COR-L47 (cell line): ENCODE data around the gene MGA.
A peak's percentile ranks its signal among the peaks of the same experiment; 100 is the strongest.

Experiments used
- DNase-seq: peaks from one replicate; lab custom pipeline; 2025; lab: John Stamatoyannopoulos, UW

MGA gene

DNA sequence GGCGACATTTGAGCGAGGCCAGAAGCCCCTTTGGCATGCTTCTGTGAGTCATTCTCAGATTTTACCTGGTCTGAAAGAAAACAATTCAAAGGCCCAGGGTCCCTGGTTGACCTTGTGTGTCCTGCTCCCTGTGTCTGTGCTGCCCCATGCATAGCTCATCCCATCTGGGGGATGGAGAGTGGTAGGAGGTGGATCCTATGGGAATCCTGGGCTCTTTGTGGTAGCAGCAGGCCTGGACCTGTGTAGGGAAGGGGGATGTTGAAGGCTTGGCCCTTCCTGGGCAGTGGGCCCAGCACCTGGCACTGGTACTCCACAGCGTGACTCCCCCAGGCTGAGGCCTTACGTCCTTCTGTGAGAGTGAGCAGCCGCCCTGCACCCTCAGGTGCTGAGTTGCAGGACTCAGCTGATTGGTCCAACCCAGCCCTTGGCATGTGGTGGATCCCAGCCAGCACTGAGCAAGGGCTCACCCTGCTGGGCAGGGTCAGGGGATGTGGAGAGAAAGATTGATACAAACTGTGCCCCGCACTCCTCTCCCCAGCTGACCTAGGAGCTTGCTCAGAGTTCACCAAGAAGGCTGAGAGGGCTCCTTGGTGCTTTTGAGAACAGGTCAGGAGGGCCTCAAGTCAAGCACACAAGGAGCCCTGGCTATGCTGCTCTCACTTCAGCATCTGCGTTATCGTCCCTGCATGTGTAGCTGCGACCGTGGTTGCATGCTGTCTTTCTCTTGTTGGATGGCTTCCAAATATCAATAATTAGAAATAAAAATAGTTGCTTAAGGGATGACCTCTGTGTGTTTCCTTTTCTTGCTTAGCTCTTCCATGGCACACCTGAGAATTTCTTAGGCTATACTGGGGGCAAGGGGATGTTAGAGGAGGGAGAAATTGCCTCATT is 146.3 kb downstream of the MGA start:
- DNase-seq, result peak; percentile 20

DNA sequence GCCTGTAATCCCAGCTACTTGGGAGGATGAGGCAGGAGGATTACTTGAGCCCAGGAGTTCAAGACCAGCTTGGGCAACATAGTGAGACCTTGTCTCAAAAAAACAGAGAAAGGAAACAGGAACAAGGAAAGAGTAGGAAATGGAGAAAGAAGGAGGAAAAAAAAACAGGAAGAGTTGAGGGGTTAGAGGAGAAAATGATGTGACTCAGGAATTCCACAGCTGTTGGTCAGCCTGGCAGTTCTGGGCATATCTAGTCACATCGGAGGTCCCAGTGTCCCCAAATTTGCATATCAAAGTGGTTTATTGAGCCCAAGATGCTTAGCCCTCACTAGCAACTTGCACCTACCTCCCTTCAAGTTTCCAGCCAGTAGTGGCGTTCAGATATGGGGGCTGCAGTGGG is 148.9 kb downstream of the MGA start:
- no peak for DNase-seq

GRCh38 chr15:41809526-41810220 is 149.5 kb downstream of the MGA start:
- DNase-seq, result no peak

- DNase-seq, result no peak
Measured at GRCh38 chr15:41810651-41811431, 150.6 kb downstream of the MGA start.

DNA sequence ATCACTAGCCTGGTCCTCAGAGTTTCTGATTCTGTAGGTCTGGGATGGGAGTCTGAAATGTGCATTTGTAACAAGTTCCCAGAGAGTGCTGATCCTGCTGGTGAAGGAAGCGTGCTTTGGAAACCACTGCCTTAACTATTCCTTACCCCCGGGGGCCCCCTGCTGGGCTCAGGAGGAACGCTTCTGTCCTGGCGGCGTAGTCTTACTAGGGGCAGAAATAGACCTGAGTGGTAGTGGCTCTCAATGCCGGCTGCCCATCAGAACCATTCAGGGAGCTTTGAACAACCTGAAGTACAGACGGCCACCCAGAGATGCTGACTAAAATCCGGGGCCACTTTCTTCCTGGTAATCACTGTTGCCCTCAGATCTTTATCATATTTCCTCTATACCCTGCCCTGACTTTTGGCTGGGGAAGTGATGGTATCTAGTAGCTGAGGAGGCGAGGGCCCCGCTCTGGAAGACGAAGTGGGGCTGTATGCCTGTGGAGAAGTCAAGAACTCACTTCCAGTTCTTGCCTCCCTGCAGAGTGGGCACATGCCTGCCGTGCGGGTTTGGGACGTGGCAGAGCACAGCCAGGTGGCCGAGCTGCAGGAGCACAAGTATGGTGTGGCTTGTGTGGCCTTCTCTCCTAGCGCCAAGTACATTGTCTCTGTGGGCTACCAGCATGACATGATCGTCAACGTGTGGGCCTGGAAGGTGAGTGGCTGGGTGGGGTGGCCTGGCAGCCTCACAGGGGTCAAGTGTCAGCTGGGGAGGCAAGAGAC is 151.4 kb downstream of the MGA start:
- peak; percentile 52 for DNase-seq

DNA sequence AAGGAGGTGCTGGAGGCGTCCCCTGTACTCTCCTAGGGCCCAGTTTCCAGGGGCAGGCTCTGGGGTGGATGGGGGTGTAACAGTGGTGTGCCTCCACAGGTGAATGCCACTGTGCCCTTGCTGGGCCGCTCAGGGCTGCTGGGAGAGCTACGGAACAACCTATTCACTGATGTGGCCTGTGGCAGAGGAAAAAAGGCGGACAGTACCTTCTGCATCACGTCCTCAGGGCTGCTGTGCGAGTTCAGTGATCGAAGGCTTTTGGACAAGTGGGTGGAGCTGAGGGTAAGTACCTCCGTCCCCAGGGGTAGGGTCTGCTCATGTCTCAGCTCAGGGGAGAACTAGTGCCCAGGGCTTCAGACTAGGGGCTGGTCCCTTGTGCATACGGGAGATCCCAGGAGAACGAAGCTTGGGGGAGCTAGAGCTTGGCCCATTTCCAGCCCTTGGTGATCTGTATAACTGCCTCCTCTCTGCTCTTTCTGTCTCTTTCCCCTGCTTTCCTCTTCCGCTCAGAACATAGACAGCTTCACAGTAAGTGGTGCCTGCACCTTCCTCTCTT is 152.7 kb downstream of the MGA start:
- no peak for DNase-seq

- no peak for DNase-seq
Measured at GRCh38 chr15:41813426-41813825, 153.2 kb downstream of the MGA start.

- DNase-seq, result no peak
Measured at GRCh38 chr15:41814534-41814933, 154.3 kb downstream of the MGA start.

DNA sequence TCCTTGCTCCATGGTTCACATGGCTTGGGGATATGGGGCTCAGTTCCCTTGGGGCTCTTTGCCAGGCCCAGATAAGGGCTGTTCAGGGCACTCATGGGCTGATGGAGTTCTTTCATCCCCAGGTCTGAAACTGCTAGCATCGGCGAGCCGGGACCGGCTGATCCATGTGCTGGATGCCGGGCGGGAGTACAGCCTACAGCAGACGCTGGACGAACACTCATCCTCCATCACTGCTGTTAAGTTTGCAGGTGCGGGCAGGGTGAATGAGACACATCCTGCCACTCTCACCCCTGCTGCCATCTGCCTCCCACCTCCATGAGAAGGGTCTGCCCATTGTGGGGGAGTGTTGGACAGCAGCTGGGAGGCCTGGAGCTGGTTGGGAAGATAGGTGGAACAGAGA is 156.6 kb downstream of the MGA start:
- DNase-seq, result no peak

- no peak for DNase-seq
Measured at GRCh38 chr15:41817327-41817726, 157.1 kb downstream of the MGA start.

- no peak for DNase-seq
Measured at GRCh38 chr15:41817781-41818180, 157.6 kb downstream of the MGA start.

GRCh38 chr15:41819455-41820050 is 159.3 kb downstream of the MGA start:
- DNase-seq, result no peak

DNA sequence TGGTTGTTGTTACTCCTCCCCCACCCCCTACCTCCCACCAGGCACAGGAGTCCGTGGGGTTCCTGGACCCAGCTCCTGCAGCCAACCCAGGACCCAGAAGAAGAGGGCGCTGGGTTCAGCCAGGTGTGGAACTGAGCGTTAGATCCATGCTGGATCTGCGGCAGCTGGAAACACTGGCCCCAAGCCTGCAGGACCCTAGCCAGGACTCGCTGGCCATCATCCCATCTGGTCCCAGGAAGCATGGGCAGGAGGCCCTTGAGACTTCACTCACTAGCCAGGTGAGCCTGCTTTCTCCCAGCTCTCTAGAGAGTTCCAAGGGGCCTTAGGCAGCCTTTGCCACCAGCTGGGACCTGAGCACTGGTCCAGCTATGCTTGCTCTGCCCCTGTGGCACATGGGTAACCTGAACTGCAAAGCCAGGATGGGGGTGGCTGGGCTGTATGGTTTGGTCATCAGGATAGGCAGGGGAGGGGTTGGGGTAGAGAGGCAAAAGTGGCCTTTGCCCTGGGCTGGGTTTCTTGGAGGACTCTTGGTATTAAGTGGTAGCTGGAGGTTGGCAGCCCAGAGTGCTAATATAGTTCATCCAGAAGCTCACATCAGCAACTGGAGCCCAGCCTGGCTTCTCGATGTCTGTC is 160.7 kb downstream of the MGA start:
- DNase-seq, result no peak

DNA sequence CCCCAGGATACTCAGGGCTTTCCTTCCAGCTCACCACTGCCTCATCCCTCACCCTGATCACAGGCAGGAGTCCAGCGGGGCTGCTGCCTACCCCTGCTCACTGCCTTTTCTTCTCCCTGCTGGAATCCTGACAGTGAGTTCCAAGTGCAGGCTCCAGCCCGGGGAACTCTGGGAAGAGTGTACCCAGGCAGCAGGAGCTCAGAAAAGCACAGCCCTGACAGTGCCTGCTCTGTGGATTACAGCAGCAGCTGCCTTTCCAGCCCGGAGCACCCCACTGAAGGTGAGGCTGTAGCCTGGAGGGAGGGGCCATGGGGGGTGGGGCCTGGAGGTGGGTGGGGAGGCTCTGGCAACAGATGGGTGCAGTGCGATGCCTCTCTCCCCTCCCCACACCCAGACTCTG is 161.6 kb downstream of the MGA start:
- DNase-seq, result no peak

DNA sequence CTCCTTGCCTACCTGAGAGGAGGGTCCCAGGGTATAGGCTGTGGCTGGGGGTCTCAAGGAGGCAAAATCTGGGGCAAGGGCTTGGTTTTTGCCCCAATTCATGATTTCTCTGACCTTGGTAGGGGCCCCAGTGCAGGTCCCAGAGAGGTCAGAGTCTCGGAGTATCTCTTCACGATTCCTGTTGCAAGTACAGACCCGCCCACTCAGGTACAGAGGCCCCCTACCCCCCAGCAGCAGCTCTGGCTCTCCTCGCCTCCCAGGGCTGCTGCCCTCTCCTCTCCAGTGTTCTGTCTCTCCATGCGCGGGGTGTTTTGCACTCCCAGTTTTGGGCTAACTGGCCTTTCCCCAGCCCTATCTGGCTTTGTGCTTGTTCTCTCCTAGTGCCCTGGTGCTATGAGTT is 162.3 kb downstream of the MGA start:
- DNase-seq, result no peak
